HepG2 (cell line): ENCODE measurements around the gene MLST8. TPM values are rescaled to one million over a fixed set of nuclear protein-coding genes. Genes with fewer than 3 reads are reported as not detected.

ENCODE experiments used
- ARID2 ChIP-seq: sonication (generic); formaldehyde crosslinking; IDR thresholded peaks from 2 replicates; pipeline ENCODE4 v1.8.1; 2022; ENCODE audit warnings: mild to moderate bottlenecking, missing genetic modification reagents, borderline replicate concordance
- HMGA1 ChIP-seq: sonication (generic); formaldehyde crosslinking; conservative IDR thresholded peaks from 2 replicates; pipeline ENCODE4 v1.4.0; 2020; ENCODE audit warnings: missing genetic modification reagents
- HOXA7 ChIP-seq: sonication (generic); formaldehyde crosslinking; IDR thresholded peaks from 2 replicates; pipeline ENCODE4 v1.8.1; 2022; ENCODE audit warnings: mild to moderate bottlenecking, missing genetic modification reagents, moderate library complexity
- KDM5B ChIP-seq: sonication (generic); formaldehyde crosslinking; IDR thresholded peaks from 2 replicates; pipeline ENCODE4 v1.4.0; 2020; ENCODE audit warnings: missing genetic modification reagents, mild to moderate bottlenecking, borderline replicate concordance
- NFIC ChIP-seq: IDR thresholded peaks from 2 replicates; pipeline ENCODE4 v1.6.1; 2012; ENCODE audit warnings: mild to moderate bottlenecking, low read length, inconsistent platforms
- NFKB2 ChIP-seq: sonication (generic); formaldehyde crosslinking; IDR thresholded peaks from 2 replicates; pipeline ENCODE4 v1.4.0; 2020; ENCODE audit warnings: missing genetic modification reagents, borderline replicate concordance
- NR2F2 ChIP-seq: IDR thresholded peaks from 2 replicates; pipeline ENCODE4 v1.6.1; 2012; ENCODE audit warnings: low read depth, inconsistent platforms, borderline replicate concordance
- RORA ChIP-seq: sonication (generic); formaldehyde crosslinking; IDR thresholded peaks from 2 replicates; pipeline ENCODE4 v1.5.0; 2020; ENCODE audit warnings: mild to moderate bottlenecking, missing genetic modification reagents, moderate library complexity
- SIX4 ChIP-seq: sonication (generic); formaldehyde crosslinking; IDR thresholded peaks from 2 replicates; pipeline ENCODE4 v1.4.0; 2020; ENCODE audit warnings: missing genetic modification reagents
- SP2 ChIP-seq: sonication (generic); formaldehyde crosslinking; IDR thresholded peaks from 2 replicates; pipeline ENCODE4 v1.5.1; 2020; ENCODE audit warnings: mild to moderate bottlenecking, missing genetic modification reagents
- ZBTB20 ChIP-seq: sonication (generic); formaldehyde crosslinking; IDR thresholded peaks from 2 replicates; pipeline ENCODE4 v1.8.1; 2023; ENCODE audit warnings: missing genetic modification reagents, low read depth, mild to moderate bottlenecking, borderline replicate concordance
- ZNF207 ChIP-seq: fragments of 450-650 bp; IDR thresholded peaks from 2 replicates; pipeline ENCODE4 v1.6.1; 2016; ENCODE audit warnings: antibody characterized with exemption, borderline replicate concordance
- ZNF343 ChIP-seq: sonication (generic); formaldehyde crosslinking; IDR thresholded peaks from 2 replicates; pipeline ENCODE4 v1.4.0; 2020; ENCODE audit warnings: mild to moderate bottlenecking, missing genetic modification reagents
- polyA plus RNA-seq, 8 experiments: library from polyadenylated mRNA; depleted of rRNA in 3 of 8; stranded (reverse) in 7 of 8; unstranded in 1 of 8; fragments of >200 nt; fragmentation: Illumina TruSeq in 4 of 8; extraction: Trizol in 4 of 8; gene quantifications; 2 replicates each; pipeline versions ENCODE4 v1.2.1 to v1.2.3, GENCODE V29; 2011 to 2016; ENCODE audit warnings: low read depth in 4 of 8, missing spikeins in 1 of 8, mixed read lengths in 1 of 8; ENCODE audit not compliant: insufficient read depth in 1 of 8
- total RNA-seq, 5 experiments: library from RNA; depleted of rRNA; stranded (reverse); fragments of >200 nt; fragmentation: Illumina TruSeq; extraction: Trizol; gene quantifications; 2 replicates each; pipeline ENCODE4 v1.2.3, GENCODE V29; 2016; ENCODE audit warnings: low read depth in 1 of 5
- TF ChIP-seq, protein P1 (sequence below), 2 experiments: sonication (generic) in 1 of 2; formaldehyde crosslinking in 1 of 2; IDR thresholded peaks; 2 replicates each; pipeline versions ENCODE4 v1.4.0 to v1.6.1; 2016 to 2020; ENCODE audit warnings: borderline replicate concordance in 1 of 2, low read depth in 1 of 2, mild to moderate bottlenecking in 1 of 2, missing genetic modification reagents in 1 of 2
- TF ChIP-seq, protein P2 (sequence below): sonication (generic); formaldehyde crosslinking; IDR thresholded peaks from 2 replicates; pipeline ENCODE4 v1.5.0; 2020; ENCODE audit warnings: mild to moderate bottlenecking, missing genetic modification reagents
- TF ChIP-seq, protein P3 (sequence below): sonication (generic); formaldehyde crosslinking; IDR thresholded peaks from 2 replicates; pipeline ENCODE4 v1.4.0; 2020; ENCODE audit warnings: mild to moderate bottlenecking, missing genetic modification reagents, borderline replicate concordance
- TF ChIP-seq, protein P4 (sequence below): sonication (generic); formaldehyde crosslinking; IDR thresholded peaks from 2 replicates; pipeline ENCODE4 v1.5.1; 2020; ENCODE audit warnings: missing genetic modification reagents, mild to moderate bottlenecking, borderline replicate concordance
- TF ChIP-seq, protein P5 (sequence below): sonication (generic); formaldehyde crosslinking; conservative IDR thresholded peaks from 2 replicates; pipeline ENCODE4 v1.8.1; 2023; ENCODE audit warnings: missing genetic modification reagents

Gene MLST8
- total and polyA plus RNA-seq, 2 of the 13 experiments (the other 11 are each of a cell fraction or from before 2014, with no cell fraction given): 30.8 to 72.7 TPM

DNA sequence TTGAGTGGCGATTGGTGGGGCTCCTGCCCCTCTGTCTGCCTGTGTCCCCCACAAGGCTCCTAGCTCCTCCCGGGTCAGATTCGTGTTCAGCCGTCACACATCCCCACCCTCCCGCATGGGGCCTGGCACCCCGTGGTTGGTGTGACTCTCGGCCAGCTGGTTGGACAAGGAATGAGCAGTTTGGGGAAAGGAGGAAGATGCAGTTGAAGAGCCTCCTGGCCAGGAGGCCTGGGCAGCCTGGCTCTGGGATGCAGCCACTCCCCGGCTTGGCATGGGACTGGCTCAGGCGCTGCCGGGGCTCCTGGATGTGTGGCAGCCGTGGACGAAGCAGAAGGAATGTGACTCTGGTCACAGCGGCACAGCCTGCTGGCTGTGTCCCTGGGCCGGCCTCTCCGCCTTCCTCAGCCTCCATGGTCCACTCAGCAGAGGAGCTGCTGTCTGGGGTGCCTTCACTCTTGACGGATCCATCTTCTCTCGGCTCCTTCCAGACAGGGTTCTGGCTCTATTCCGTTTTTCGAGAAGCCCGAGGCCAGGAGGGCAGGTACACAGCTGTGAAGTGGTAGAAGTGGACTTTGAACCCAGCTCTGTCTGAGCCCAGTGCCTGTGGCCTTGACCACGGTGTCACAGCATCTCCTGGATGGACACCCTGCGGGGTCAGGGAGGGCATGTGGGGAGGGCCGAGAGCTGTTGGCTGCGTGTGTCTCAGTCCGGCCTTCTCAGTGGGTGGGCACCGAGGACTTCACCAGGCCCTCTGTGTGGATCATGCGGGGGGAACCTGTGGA is 47.6 kb upstream of the MLST8 start (continued):
- TF ChIP-seq, protein P1, sequence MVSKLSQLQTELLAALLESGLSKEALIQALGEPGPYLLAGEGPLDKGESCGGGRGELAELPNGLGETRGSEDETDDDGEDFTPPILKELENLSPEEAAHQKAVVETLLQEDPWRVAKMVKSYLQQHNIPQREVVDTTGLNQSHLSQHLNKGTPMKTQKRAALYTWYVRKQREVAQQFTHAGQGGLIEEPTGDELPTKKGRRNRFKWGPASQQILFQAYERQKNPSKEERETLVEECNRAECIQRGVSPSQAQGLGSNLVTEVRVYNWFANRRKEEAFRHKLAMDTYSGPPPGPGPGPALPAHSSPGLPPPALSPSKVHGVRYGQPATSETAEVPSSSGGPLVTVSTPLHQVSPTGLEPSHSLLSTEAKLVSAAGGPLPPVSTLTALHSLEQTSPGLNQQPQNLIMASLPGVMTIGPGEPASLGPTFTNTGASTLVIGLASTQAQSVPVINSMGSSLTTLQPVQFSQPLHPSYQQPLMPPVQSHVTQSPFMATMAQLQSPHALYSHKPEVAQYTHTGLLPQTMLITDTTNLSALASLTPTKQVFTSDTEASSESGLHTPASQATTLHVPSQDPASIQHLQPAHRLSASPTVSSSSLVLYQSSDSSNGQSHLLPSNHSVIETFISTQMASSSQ (IDR thresholded peaks at IDR 0.05; ENCODE audit: low read depth): 0 out of 2 replicates have a peak, but pooled peaks have one; percentile 30
- TF ChIP-seq, protein P1 (CRISPR knock-in tag; IDR thresholded peaks at IDR 0.05; ENCODE audit: borderline replicate concordance): no peak
- TF ChIP-seq NFIC (no peak), NFKB2 (CRISPR knock-in tag) (peak; percentile 28; the same call in 1 of the 2 replicates), ZNF343 (peak; percentile 60; the same call in 1 of the 2 replicates), HOXA7 (CRISPR knock-in tag) (no peak), NR2F2 (peak; percentile 95), ZNF207 (no peak), ZBTB20 (CRISPR knock-in tag) (no peak), KDM5B (peak; percentile 73; the same call in 1 of the 2 replicates), SP2 (CRISPR knock-in tag) (no peak; the same call in 1 of the 2 replicates), HMGA1 (CRISPR knock-in tag) (no peak), ARID2 (CRISPR knock-in tag) (0 out of 2 replicates have a peak, but pooled peaks have one; percentile 65), RORA (CRISPR knock-in tag) (no peak), SIX4 (CRISPR knock-in tag) (no peak)
- TF ChIP-seq, protein P2, sequence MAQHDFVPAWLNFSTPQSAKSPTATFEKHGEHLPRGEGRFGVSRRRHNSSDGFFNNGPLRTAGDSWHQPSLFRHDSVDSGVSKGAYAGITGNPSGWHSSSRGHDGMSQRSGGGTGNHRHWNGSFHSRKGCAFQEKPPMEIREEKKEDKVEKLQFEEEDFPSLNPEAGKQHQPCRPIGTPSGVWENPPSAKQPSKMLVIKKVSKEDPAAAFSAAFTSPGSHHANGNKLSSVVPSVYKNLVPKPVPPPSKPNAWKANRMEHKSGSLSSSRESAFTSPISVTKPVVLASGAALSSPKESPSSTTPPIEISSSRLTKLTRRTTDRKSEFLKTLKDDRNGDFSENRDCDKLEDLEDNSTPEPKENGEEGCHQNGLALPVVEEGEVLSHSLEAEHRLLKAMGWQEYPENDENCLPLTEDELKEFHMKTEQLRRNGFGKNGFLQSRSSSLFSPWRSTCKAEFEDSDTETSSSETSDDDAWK (CRISPR knock-in tag): no peak
- TF ChIP-seq, protein P3, sequence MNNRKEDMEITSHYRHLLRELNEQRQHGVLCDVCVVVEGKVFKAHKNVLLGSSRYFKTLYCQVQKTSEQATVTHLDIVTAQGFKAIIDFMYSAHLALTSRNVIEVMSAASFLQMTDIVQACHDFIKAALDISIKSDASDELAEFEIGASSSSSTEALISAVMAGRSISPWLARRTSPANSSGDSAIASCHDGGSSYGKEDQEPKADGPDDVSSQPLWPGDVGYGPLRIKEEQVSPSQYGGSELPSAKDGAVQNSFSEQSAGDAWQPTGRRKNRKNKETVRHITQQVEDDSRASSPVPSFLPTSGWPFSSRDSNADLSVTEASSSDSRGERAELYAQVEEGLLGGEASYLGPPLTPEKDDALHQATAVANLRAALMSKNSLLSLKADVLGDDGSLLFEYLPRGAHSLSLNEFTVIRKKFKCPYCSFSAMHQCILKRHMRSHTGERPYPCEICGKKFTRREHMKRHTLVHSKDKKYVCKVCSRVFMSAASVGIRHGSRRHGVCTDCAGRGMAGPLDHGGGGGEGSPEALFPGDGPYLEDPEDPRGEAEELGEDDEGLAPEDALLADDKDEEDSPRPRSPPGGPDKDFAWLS (CRISPR knock-in tag): no peak
- TF ChIP-seq, protein P4, sequence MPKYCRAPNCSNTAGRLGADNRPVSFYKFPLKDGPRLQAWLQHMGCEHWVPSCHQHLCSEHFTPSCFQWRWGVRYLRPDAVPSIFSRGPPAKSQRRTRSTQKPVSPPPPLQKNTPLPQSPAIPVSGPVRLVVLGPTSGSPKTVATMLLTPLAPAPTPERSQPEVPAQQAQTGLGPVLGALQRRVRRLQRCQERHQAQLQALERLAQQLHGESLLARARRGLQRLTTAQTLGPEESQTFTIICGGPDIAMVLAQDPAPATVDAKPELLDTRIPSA (CRISPR knock-in tag): no peak
- TF ChIP-seq, protein P5, sequence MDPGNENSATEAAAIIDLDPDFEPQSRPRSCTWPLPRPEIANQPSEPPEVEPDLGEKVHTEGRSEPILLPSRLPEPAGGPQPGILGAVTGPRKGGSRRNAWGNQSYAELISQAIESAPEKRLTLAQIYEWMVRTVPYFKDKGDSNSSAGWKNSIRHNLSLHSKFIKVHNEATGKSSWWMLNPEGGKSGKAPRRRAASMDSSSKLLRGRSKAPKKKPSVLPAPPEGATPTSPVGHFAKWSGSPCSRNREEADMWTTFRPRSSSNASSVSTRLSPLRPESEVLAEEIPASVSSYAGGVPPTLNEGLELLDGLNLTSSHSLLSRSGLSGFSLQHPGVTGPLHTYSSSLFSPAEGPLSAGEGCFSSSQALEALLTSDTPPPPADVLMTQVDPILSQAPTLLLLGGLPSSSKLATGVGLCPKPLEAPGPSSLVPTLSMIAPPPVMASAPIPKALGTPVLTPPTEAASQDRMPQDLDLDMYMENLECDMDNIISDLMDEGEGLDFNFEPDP (CRISPR knock-in tag): no peak
